SK-N-SH (cell line): ENCODE measurements around the gene TSPAN16.

Experiments used
- CTCF ChIP-seq: fragments of 200-600 bp; sonication (generic); IDR thresholded peaks from 2 replicates; pipeline ENCODE4 v1.6.1; 2017; ENCODE audit warnings: antibody characterized with exemption, mild to moderate bottlenecking, moderate library complexity
- RFX5 ChIP-seq: IDR thresholded peaks from 2 replicates; pipeline ENCODE4 v1.6.1; 2012; ENCODE audit warnings: mild to moderate bottlenecking, improper control_type of control experiment, low read length

- TF ChIP-seq CTCF (peak; percentile 61), RFX5 (no peak)
These were observed 7.6 kb upstream of the TSPAN16 start for GRCh38 chr19:11288349-11288748.
